GOT3 (cell line): Measurements from ENCODE around the gene WWP2.
A peak's percentile ranks its signal among the peaks of the same experiment; 100 is the strongest.
"Not testable (repeated sequence)": the region's sequence is repeated elsewhere in the genome, so short reads cannot be mapped to it uniquely, and the experiment has no call there.

Experiments
- DNase-seq: peaks from one replicate; lab custom pipeline; 2025; ENCODE audit warnings: mixed read lengths; lab: John Stamatoyannopoulos, UW

WWP2 gene

GRCh38 chr16:69745959-69746358, 16.2 kb upstream of the WWP2 start:
- no peak for DNase-seq

- DNase-seq, result no peak
Observed at GRCh38 chr16:69747115-69747514, 15.0 kb upstream of the WWP2 start.

GRCh38 chr16:69748694-69749345, 13.3 kb upstream of the WWP2 start:
- DNase-seq, result no peak

- no peak for DNase-seq
Observed at GRCh38 chr16:69754143-69754468, 8.0 kb upstream of the WWP2 start.

GRCh38 chr16:69754469-69755310, 7.4 kb upstream of the WWP2 start, which contains the start of gene NOB1:
Gene NOB1, minus strand, starts transcription at chr16:69754926. Its CDS starts 16 bp downstream, at chr16:69754910.
- DNase-seq, result peak; percentile 88

GRCh38 chr16:69756705-69757104, 5.4 kb upstream of the WWP2 start:
- DNase-seq, result no peak

- DNase-seq, result not testable (repeated sequence)
Observed at GRCh38 chr16:69757375-69757774, 4.8 kb upstream of the WWP2 start.

GRCh38 chr16:69762814-69763598, 874 bp downstream of the WWP2 start:
- DNase-seq, result no peak

GRCh38 chr16:69763599-69763942, 1.4 kb downstream of the WWP2 start:
- no peak for DNase-seq

- no peak for DNase-seq
Observed at GRCh38 chr16:69767459-69768229, 5.5 kb downstream of the WWP2 start.

GRCh38 chr16:69768666-69769065, 6.5 kb downstream of the WWP2 start:
- DNase-seq, result no peak

- no peak for DNase-seq
Observed at GRCh38 chr16:69769404-69769803, 7.3 kb downstream of the WWP2 start.

GRCh38 chr16:69771651-69771967, 9.5 kb downstream of the WWP2 start:
- no peak for DNase-seq

- no peak for DNase-seq
Observed at GRCh38 chr16:69773260-69773947, 11.3 kb downstream of the WWP2 start.

- DNase-seq, result no peak
Observed at GRCh38 chr16:69775563-69775962, 13.4 kb downstream of the WWP2 start.

GRCh38 chr16:69779724-69780123, 17.6 kb downstream of the WWP2 start:
- no peak for DNase-seq

GRCh38 chr16:69781118-69781517, 19.0 kb downstream of the WWP2 start:
- no peak for DNase-seq

- DNase-seq, result no peak
Observed at GRCh38 chr16:69784586-69784985, 22.5 kb downstream of the WWP2 start.

GRCh38 chr16:69787883-69788282, 25.8 kb downstream of the WWP2 start:
- no peak for DNase-seq

- not testable (repeated sequence) for DNase-seq
Observed at GRCh38 chr16:69791391-69791847, 29.3 kb downstream of the WWP2 start.

GRCh38 chr16:69793526-69793925, 31.4 kb downstream of the WWP2 start:
- DNase-seq, result no peak
